A673 (cell line): ENCODE results near the gene DLEC1. TPM values are rescaled to one million over a fixed set of nuclear protein-coding genes. Genes with fewer than 3 reads are reported as not detected.
"Not testable (repeated sequence)": the region's sequence is repeated elsewhere in the genome, so short reads cannot be mapped to it uniquely, and the experiment has no call there.

ENCODE experiments used
- BruUV-seq: library from RNA; stranded (reverse); fragments of 400-500 nt; replicated peaks from 2 replicates; lab custom pipeline; 2021; lab: Mats Ljungman, UMichigan
- CTCF ChIA-PET: fragments of 300-600 bp; sonication (Branson Sonifier 250); formaldehyde crosslinking; loops from one replicate; lab custom pipeline; 2022; ENCODE audit warnings: antibody characterized with exemption; lab: Charles Lee
- POLR2A ChIA-PET: fragments of 300-600 bp; sonication (Branson Sonifier 250); formaldehyde crosslinking; loops from one replicate; lab custom pipeline; 2022; ENCODE audit warnings: antibody characterized with exemption; ENCODE audit not compliant: low non-redundant PET; lab: Charles Lee
- DNase-seq: peaks from one replicate; pipeline ENCODE4 v3.0.0-alpha.2; 2015; ENCODE audit warnings: low spot score
- H3K27ac ChIP-seq: fragments of 200-600 bp; sonication (generic); 2 replicates; pipeline ENCODE4 v1.5.1; 2016; ENCODE audit warnings: mixed run types, low read depth, mild to moderate bottlenecking, mixed read lengths, antibody characterized with exemption, low read length; ENCODE audit not compliant: poor library complexity, severe bottlenecking
- H3K27me3 ChIP-seq: fragments of 200-600 bp; sonication (generic); replicated peaks from 2 replicates; pipeline ENCODE4 v1.6.1; 2017; ENCODE audit warnings: mixed run types, low read depth, mild to moderate bottlenecking, mixed read lengths, antibody characterized with exemption, low read length; ENCODE audit not compliant: insufficient read depth, poor library complexity
- H3K36me3 ChIP-seq: fragments of 200-600 bp; sonication (generic); 2 replicates; pipeline ENCODE4 v1.6.1; 2016; ENCODE audit warnings: mixed run types, mild to moderate bottlenecking, mixed read lengths, antibody characterized with exemption, low read length; ENCODE audit not compliant: insufficient read depth, poor library complexity, severe bottlenecking
- H3K4me1 ChIP-seq: fragments of 200-600 bp; sonication (generic); 2 replicates; pipeline ENCODE4 v1.6.1; 2017; ENCODE audit warnings: mixed run types, mild to moderate bottlenecking, mixed read lengths, antibody characterized with exemption, low read length; ENCODE audit not compliant: insufficient read depth, poor library complexity, severe bottlenecking
- H3K4me3 ChIP-seq: fragments of 200-600 bp; sonication (generic); 2 replicates; pipeline ENCODE4 v1.5.1; 2016; ENCODE audit warnings: low read depth, mixed run types, mild to moderate bottlenecking, mixed read lengths, low read length; ENCODE audit not compliant: poor library complexity, severe bottlenecking
- H3K9me3 ChIP-seq: fragments of 200-600 bp; sonication (generic); 2 replicates; pipeline ENCODE4 v1.6.1; 2016; ENCODE audit warnings: mixed run types, low read depth, mild to moderate bottlenecking, mixed read lengths, antibody characterized with exemption, low read length; ENCODE audit not compliant: poor library complexity, severe bottlenecking
- CTCF ChIP-seq: fragments of 300-800, 200-600 bp; sonication (generic); conservative IDR thresholded peaks from 2 replicates; pipeline ENCODE4 v1.5.1; 2017; ENCODE audit warnings: low read depth, mild to moderate bottlenecking, antibody characterized with exemption, low read length, moderate library complexity, mixed read lengths
- EZH2 ChIP-seq: fragments of 200-600 bp; sonication (generic); IDR thresholded peaks from 2 replicates; pipeline ENCODE4 v1.6.1; 2017; ENCODE audit warnings: borderline replicate concordance, low read depth, mild to moderate bottlenecking, mixed read lengths, antibody characterized with exemption, low read length; ENCODE audit not compliant: poor library complexity, severe bottlenecking
- intact Hi-C: fragments of 100-400 bp; cut with micrococcal nuclease; formaldehyde crosslinking; loops from one replicate; pipeline ENCODE4 v1.10.0; 2022; ENCODE audit not compliant: unreplicated experiment
- total RNA-seq: library from RNA; stranded (reverse); gene quantifications from 2 replicates; pipeline ENCODE4 v1.2.3, GENCODE V29; 2021

The DLEC1 gene
- total RNA-seq, 1 experiment from 2014 or later, result not detected

GRCh38 chr3:38049358-38050126, 10.5 kb downstream of the DLEC1 start:
- intact Hi-C loops, result no loop called here
- TF ChIP-seq CTCF, result no peak
- no peak for TF ChIP-seq EZH2
- POLR2A ChIA-PET, result no interaction called here
- BruUV-seq, result no TSS peak
- DNase-seq, result no peak
- Histone ChIP-seq H3K27ac (no peak overlapping the region), H3K36me3 (no peaks in the 10 kb centered on the region), H3K27me3 (no peaks in the 10 kb centered on the region), H3K4me1 (no peaks in the 10 kb centered on the region), H3K9me3 (no peaks in the 10 kb centered on the region), H3K4me3 (no peak overlapping the region)
- CTCF ChIA-PET, result no interaction called here

GRCh38 chr3:38051131-38051530, 12.1 kb downstream of the DLEC1 start:
- ChIA-PET CTCF (no interaction called here), POLR2A (no interaction called here)
- Histone ChIP-seq H3K4me1 (no peaks in the 10 kb centered on the region), H3K36me3 (no peaks in the 10 kb centered on the region), H3K9me3 (no peaks in the 10 kb centered on the region), H3K4me3 (no peak overlapping the region), H3K27me3 (no peaks in the 10 kb centered on the region), H3K27ac (no peak overlapping the region)
- intact Hi-C loops, result no loop called here
- no peak for DNase-seq
- BruUV-seq, result no TSS peak
- TF ChIP-seq CTCF (no peak), EZH2 (no peak)

- H3K4me3 ChIP-seq, BruUV-seq, H3K4me1 ChIP-seq, H3K27ac ChIP-seq, H3K36me3 ChIP-seq, intact Hi-C loops, CTCF ChIA-PET, POLR2A ChIA-PET, H3K27me3 ChIP-seq, DNase-seq, H3K9me3 ChIP-seq: not testable (repeated sequence)
These were observed 14.3 kb downstream of the DLEC1 start for GRCh38 chr3:38053286-38053685.

- H3K36me3 ChIP-seq, H3K4me3 ChIP-seq, H3K27me3 ChIP-seq, DNase-seq, BruUV-seq, intact Hi-C loops, H3K4me1 ChIP-seq, H3K27ac ChIP-seq, H3K9me3 ChIP-seq, CTCF ChIA-PET, POLR2A ChIA-PET: not testable (repeated sequence)
These were observed 14.9 kb downstream of the DLEC1 start for GRCh38 chr3:38053813-38054498.
